K562 (cell line): ENCODE measurements around the gene ACRBP. TPM values are rescaled to one million over a fixed set of nuclear protein-coding genes. Genes with fewer than 3 reads are reported as not detected.

Experiments
- BDP1 ChIP-seq: IDR thresholded peaks from 3 replicates; pipeline ENCODE4 v1.6.1; 2011; ENCODE audit not compliant: insufficient read length, insufficient read depth
- BRCA1 ChIP-seq, 2 experiments: fragments of 450-650 bp in 1 of 2; sonication (generic) in 1 of 2; formaldehyde crosslinking in 1 of 2; IDR thresholded peaks; 2 replicates each; pipeline versions ENCODE4 v1.5.0 to v1.6.1; 2017 to 2020; ENCODE audit warnings: mild to moderate bottlenecking in 1 of 2, missing genetic modification reagents in 1 of 2
- ELF2 ChIP-seq: fragments of 250-450 bp; sonication (Bioruptor Pico); IDR thresholded peaks from 2 replicates; pipeline ENCODE4 v1.5.0; 2021; ENCODE audit warnings: mild to moderate bottlenecking
- FOXA3 ChIP-seq, 2 experiments: fragments of 450-650 bp in 1 of 2; sonication (generic) in 1 of 2; formaldehyde crosslinking; IDR thresholded peaks in 1 of 2; conservative IDR thresholded peaks in 1 of 2; 2 replicates each; pipeline versions ENCODE4 v1.4.0 to v1.8.0; 2020 to 2022; ENCODE audit warnings: mild to moderate bottlenecking in 2 of 2, missing genetic modification reagents in 1 of 2
- GABPA ChIP-seq: fragments of 200-800 bp; sonication (Bioruptor generic); conservative IDR thresholded peaks from 2 replicates; pipeline ENCODE4 v1.6.1; 2016; ENCODE audit warnings: low read depth, missing genetic modification characterization, missing compliant biosample characterization
- HDAC6 ChIP-seq: IDR thresholded peaks from 2 replicates; pipeline ENCODE4 v1.6.1; 2012; ENCODE audit warnings: low read depth, mild to moderate bottlenecking, control low read depth, inconsistent platforms, low read length, moderate library complexity
- HSF4 ChIP-seq: fragments of 250-450 bp; sonication (Bioruptor Pico); IDR thresholded peaks from 2 replicates; pipeline ENCODE4 v2.1.2; 2022; ENCODE audit warnings: mild to moderate bottlenecking, moderate library complexity, borderline replicate concordance
- MEF2A ChIP-seq: IDR thresholded peaks from 2 replicates; pipeline ENCODE4 v1.6.1; 2011; ENCODE audit warnings: low read depth, mild to moderate bottlenecking, low read length, moderate library complexity; ENCODE audit not compliant: control insufficient read depth
- NEUROD1 ChIP-seq: fragments of 150-350 bp; IDR thresholded peaks from 2 replicates; pipeline ENCODE4 v1.6.1; 2014; ENCODE audit warnings: borderline replicate concordance, low read length, low read depth; ENCODE audit not compliant: partially characterized antibody
- PHB2 ChIP-seq: fragments of 450-650 bp; IDR thresholded peaks from 2 replicates; pipeline ENCODE4 v1.6.1; 2017; ENCODE audit warnings: low read depth
- PML ChIP-seq: IDR thresholded peaks from 2 replicates; pipeline ENCODE4 v1.6.1; 2012; ENCODE audit warnings: low read length, inconsistent platforms
- PPARD ChIP-seq: fragments of 250-450 bp; sonication (Bioruptor Pico); IDR thresholded peaks from 2 replicates; pipeline ENCODE4 v1.8.0; 2022; ENCODE audit warnings: inconsistent platforms, mild to moderate bottlenecking, moderate library complexity
- SIN3A ChIP-seq, 2 experiments: fragments of 150-350 bp in 1 of 2; IDR thresholded peaks; 2 replicates each; pipeline ENCODE4 v1.6.1; 2011 to 2016; ENCODE audit warnings: borderline replicate concordance in 2 of 2, low read depth in 2 of 2, low read length in 2 of 2, mild to moderate bottlenecking in 2 of 2, moderate library complexity in 2 of 2; ENCODE audit not compliant: control insufficient read depth in 1 of 2
- TAL1 ChIP-seq: fragments of 450-650 bp; IDR thresholded peaks from 2 replicates; pipeline ENCODE4 v1.6.1; 2016; ENCODE audit warnings: mild to moderate bottlenecking
- ZNF431 ChIP-seq: sonication (generic); formaldehyde crosslinking; IDR thresholded peaks from 2 replicates; pipeline ENCODE4 v1.8.0; 2022; ENCODE audit warnings: mild to moderate bottlenecking, missing genetic modification reagents
- polyA plus RNA-seq, 8 experiments: library from polyadenylated mRNA; depleted of rRNA in 4 of 8; stranded (reverse) in 5 of 8; unstranded in 3 of 8; fragments of >200 nt; fragmentation: Nextera tagmentation in 2 of 8; fragmentation: Illumina TruSeq in 1 of 8; extraction: Ambion mirVana in 2 of 8; extraction: Trizol in 1 of 8; gene quantifications; 2 replicates each; pipeline versions ENCODE4 v1.2.1 to v1.2.3, GENCODE V29; 2011 to 2014; ENCODE audit warnings: inconsistent platforms in 1 of 8, missing spikeins in 1 of 8
- total RNA-seq, 7 experiments: library from RNA; depleted of rRNA in 6 of 7; stranded (reverse); fragments of >200 nt in 6 of 7; fragmentation: Illumina TruSeq in 2 of 7; extraction: Trizol in 2 of 7; gene quantifications; 2 replicates each; pipeline versions ENCODE4 v1.2.1 to v1.2.3, GENCODE V29; 2011 to 2021; ENCODE audit warnings: low replicate concordance in 1 of 7
- TF ChIP-seq, protein P1 (sequence below): sonication (generic); formaldehyde crosslinking; IDR thresholded peaks from 2 replicates; pipeline ENCODE4 v1.8.0; 2022; ENCODE audit warnings: missing genetic modification reagents, mild to moderate bottlenecking, borderline replicate concordance
- TF ChIP-seq, protein P2 (sequence below): fragments of 450-650 bp; IDR thresholded peaks from 2 replicates; pipeline ENCODE4 v1.6.1; 2016; ENCODE audit warnings: borderline replicate concordance
- TF ChIP-seq, protein P3 (sequence below): IDR thresholded peaks from 2 replicates; pipeline ENCODE4 v1.6.1; 2012; ENCODE audit warnings: low read depth, low read length, improper control_type of control experiment, borderline replicate concordance
- TF ChIP-seq, protein P4 (sequence below): fragments of 450-650 bp; conservative IDR thresholded peaks from 2 replicates; pipeline ENCODE4 v1.6.1; 2016; ENCODE audit warnings: missing genetic modification characterization, low read depth, mild to moderate bottlenecking, missing compliant biosample characterization, moderate library complexity
- TF ChIP-seq, protein P5 (sequence below), 2 experiments: fragments of 450-650 bp; conservative IDR thresholded peaks; 2 replicates each; pipeline ENCODE4 v1.6.1; 2017; ENCODE audit warnings: mild to moderate bottlenecking in 2 of 2, moderate library complexity in 2 of 2

Gene ACRBP
- total and polyA plus RNA-seq, 9 of the 15 experiments (the other 6 are each of a cell fraction or from before 2014, with no cell fraction given) = 3.1 to 31.8 (median 8.4) TPM

DNA sequence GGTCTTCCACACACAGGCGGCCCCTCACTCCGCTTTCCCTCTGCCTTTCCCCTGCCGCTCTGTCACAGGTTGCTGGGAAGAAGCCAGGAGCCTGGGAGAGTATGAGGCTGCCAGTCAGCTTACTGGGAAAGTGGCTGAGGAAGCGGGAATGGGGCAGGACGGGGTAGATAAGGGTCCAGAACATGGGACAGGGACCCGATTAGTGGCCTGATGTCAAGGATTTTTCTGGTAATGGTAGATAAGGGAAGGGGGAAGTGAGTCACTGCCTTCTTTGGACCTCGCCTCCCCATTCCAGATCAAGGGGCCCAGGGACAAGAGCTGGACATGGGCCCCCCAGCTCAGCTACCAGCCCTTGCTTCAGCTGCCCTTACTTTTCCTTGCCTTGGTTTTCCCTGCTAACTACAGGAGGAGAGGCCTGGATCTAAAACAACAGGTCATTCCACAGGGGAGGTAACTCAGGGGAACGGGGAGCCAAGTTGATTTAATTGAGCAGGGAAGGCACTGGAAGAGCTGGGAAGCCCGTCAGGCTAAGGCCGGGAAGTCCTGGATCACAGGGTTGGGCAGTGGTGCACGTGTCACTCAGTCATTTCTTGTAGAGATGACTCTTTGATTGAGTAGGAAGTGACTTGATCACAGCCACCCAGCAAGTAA is 8.0 kb downstream of the ACRBP start (continued):
- TF ChIP-seq SIN3A (IDR thresholded peaks at IDR 0.05; ENCODE audit: borderline replicate concordance in 2 of 2, control insufficient read depth in 1 of 2, low read depth in 2 of 2, low read length in 2 of 2) (no peak), PPARD (no peak), ELF2 (CRISPR knock-in tag) (no peak), HSF4 (CRISPR knock-in tag) (no peak), MEF2A (no peak), PHB2 (peak; percentile 79), FOXA3 (CRISPR knock-in tag; conservative IDR thresholded peaks at IDR 0.05 in 1 of 2, IDR thresholded peaks at IDR 0.05 in 1 of 2) (no peak), ZNF431 (CRISPR knock-in tag) (no peak), BDP1 (no peak), HDAC6 (no peak), BRCA1 (IDR thresholded peaks at IDR 0.05) (no peak), BRCA1 (CRISPR knock-in tag; IDR thresholded peaks at IDR 0.05) (no peak), GABPA (no peak), TAL1 (peak; percentile 92), NEUROD1 (peak; percentile 77), PML (peak; percentile 72)
- TF ChIP-seq, protein P1, sequence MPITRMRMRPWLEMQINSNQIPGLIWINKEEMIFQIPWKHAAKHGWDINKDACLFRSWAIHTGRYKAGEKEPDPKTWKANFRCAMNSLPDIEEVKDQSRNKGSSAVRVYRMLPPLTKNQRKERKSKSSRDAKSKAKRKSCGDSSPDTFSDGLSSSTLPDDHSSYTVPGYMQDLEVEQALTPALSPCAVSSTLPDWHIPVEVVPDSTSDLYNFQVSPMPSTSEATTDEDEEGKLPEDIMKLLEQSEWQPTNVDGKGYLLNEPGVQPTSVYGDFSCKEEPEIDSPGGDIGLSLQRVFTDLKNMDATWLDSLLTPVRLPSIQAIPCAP (CRISPR knock-in tag) = no peak
- TF ChIP-seq, protein P2, sequence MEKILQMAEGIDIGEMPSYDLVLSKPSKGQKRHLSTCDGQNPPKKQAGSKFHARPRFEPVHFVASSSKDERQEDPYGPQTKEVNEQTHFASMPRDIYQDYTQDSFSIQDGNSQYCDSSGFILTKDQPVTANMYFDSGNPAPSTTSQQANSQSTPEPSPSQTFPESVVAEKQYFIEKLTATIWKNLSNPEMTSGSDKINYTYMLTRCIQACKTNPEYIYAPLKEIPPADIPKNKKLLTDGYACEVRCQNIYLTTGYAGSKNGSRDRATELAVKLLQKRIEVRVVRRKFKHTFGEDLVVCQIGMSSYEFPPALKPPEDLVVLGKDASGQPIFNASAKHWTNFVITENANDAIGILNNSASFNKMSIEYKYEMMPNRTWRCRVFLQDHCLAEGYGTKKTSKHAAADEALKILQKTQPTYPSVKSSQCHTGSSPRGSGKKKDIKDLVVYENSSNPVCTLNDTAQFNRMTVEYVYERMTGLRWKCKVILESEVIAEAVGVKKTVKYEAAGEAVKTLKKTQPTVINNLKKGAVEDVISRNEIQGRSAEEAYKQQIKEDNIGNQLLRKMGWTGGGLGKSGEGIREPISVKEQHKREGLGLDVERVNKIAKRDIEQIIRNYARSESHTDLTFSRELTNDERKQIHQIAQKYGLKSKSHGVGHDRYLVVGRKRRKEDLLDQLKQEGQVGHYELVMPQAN = no peak
- TF ChIP-seq, protein P3, sequence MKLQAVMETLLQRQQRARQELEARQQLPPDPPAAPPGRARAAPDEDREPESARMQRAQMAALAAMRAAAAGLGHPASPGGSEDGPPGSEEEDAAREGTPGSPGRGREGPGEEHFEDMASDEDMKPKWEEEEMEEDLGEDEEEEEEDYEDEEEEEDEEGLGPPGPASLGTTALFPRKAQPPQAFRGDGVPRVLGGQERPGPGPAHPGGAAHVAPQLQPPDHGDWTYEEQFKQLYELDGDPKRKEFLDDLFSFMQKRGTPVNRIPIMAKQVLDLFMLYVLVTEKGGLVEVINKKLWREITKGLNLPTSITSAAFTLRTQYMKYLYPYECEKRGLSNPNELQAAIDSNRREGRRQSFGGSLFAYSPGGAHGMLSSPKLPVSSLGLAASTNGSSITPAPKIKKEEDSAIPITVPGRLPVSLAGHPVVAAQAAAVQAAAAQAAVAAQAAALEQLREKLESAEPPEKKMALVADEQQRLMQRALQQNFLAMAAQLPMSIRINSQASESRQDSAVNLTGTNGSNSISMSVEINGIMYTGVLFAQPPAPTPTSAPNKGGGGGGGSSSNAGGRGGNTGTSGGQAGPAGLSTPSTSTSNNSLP = no peak
- TF ChIP-seq, protein P4, sequence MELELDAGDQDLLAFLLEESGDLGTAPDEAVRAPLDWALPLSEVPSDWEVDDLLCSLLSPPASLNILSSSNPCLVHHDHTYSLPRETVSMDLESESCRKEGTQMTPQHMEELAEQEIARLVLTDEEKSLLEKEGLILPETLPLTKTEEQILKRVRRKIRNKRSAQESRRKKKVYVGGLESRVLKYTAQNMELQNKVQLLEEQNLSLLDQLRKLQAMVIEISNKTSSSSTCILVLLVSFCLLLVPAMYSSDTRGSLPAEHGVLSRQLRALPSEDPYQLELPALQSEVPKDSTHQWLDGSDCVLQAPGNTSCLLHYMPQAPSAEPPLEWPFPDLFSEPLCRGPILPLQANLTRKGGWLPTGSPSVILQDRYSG (tag) = no peak
- TF ChIP-seq, protein P5, sequence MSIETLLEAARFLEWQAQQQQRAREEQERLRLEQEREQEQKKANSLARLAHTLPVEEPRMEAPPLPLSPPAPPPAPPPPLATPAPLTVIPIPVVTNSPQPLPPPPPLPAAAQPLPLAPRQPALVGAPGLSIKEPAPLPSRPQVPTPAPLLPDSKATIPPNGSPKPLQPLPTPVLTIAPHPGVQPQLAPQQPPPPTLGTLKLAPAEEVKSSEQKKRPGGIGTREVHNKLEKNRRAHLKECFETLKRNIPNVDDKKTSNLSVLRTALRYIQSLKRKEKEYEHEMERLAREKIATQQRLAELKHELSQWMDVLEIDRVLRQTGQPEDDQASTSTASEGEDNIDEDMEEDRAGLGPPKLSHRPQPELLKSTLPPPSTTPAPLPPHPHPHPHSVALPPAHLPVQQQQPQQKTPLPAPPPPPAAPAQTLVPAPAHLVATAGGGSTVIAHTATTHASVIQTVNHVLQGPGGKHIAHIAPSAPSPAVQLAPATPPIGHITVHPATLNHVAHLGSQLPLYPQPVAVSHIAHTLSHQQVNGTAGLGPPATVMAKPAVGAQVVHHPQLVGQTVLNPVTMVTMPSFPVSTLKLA (conservative IDR thresholded peaks at IDR 0.05) = peak; percentile 50 to 55; a peak in 1 of 4 replicates
